ENCODE measurements around the gene LAMC1.
"Not testable (repeated sequence)": the region's sequence is repeated elsewhere in the genome, so short reads cannot be mapped to it uniquely, and the experiment has no call there.

LAMC1 gene

GRCh38 chr1:183148599-183148998 lies 125.4 kb downstream of the LAMC1 start:
- DNase-seq (ENCODE audit: low read depth in 3 of 3) = no peak

- DNase-seq (ENCODE audit: low read depth in 3 of 3) = no peak
These were observed 126.1 kb downstream of the LAMC1 start for GRCh38 chr1:183149273-183149672.

DNA sequence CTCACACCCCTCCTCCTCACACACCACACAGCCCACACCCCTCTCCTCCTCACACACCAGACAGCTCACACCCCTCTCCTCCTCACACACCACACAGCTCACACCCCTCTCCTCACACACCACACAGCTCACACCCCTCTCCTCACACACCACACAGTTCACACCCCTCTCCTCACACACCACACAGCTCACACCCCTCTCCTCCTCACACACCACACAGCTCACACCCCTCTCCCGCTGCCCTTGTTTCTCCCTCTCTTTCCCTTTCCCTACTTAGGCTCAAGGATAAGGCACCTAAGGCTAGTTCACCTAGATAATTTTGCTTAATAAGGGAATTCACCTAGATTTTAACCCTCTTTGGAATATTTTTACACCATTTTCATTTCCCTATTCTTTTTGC lies 126.8 kb downstream of the LAMC1 start:
- not testable (repeated sequence) for DNase-seq (ENCODE audit: low read depth in 3 of 3)

DNA sequence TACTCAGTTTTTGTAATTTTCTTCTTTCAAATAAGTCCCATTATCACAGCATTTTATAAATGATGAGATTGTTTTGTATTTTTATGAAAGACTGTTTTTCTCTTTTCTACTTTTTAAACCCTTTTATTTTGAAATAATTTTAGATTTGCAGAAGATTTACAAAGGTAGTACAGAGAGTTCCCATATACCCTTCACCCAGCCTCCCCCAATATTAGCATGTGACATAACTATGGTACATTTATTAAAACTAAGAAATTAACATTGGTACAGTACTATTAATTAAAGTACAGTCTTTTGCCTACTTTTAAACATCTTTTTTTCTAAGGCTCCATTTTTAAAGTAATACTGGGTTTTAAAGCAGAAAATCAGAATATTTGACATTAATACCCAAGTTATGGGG lies 127.2 kb downstream of the LAMC1 start:
- DNase-seq (ENCODE audit: low read depth in 3 of 3) = no peak

DNA sequence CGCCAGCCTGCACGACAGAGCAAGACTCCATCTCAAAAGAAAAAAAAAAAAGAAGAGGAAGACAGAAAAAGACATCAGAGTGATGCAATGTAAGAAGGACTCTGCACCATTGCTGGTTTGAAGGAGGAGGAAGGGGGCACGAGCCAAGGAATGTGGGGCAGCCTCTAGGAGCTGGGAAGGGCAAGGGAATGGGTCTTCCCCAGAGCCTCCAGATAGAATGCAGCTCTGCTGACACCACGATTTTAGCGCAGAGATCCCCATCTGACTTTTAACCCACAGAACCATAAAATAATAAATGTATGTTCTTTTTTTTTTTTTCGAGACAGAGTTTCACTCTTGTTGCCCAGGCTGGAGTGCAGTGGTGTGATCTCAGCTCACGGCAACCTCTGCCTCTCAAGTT lies 129.0 kb downstream of the LAMC1 start:
- DNase-seq (ENCODE audit: low read depth in 3 of 3) = no peak

- DNase-seq (ENCODE audit: low read depth in 3 of 3) = no peak
These were observed 132.7 kb downstream of the LAMC1 start for GRCh38 chr1:183155939-183156338.

- DNase-seq (ENCODE audit: low read depth in 3 of 3) = no peak
These were observed 136.7 kb downstream of the LAMC1 start for GRCh38 chr1:183159960-183160359.

- DNase-seq (ENCODE audit: low read depth in 3 of 3) = no peak
These were observed 138.2 kb downstream of the LAMC1 start for GRCh38 chr1:183161391-183161790.

GRCh38 chr1:183163316-183163715 lies 140.1 kb downstream of the LAMC1 start:
- DNase-seq (ENCODE audit: low read depth in 3 of 3) = no peak

DNA sequence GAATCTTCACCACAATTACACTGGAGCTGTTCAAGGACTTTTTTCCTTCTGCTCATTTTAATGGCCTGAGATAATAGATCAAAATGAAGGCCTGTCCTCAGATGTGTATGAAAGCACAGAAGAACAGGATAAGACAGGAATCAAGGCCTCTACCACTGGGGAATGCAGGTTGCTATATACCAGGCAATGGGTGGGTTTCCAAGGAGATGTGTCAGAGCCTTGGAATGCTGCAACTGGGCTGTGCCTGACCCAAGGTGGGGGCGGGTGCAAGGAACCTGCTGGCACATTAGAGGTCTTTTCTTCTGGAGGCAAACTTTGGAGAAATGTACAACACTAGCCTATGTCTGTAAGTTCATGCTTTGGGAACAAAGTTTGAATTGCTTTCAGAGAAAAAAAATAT lies 141.1 kb downstream of the LAMC1 start:
- no peak for DNase-seq (ENCODE audit: low read depth in 3 of 3)

- no peak for DNase-seq (ENCODE audit: low read depth in 3 of 3)
These were observed 141.7 kb downstream of the LAMC1 start for GRCh38 chr1:183164963-183165362.

DNA sequence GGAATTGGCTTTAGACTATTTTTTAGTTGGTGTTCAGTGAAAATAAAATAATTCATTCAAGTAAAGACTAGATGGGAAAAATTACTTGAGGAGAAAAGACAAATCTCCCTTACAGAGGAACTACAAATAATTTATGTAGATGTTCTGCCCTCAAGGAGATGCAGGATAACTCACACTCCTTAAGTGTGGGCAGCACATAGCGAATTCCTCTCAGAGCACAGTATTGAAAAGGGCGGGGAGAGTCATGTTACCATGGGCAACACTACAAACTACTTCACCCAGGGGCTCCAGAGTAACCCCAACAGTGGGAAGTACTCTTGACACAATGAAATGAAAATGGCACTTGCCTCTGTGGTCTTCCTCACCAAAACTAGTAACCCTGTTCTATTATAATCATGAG lies 142.2 kb downstream of the LAMC1 start:
- no peak for DNase-seq (ENCODE audit: low read depth in 3 of 3)

DNA sequence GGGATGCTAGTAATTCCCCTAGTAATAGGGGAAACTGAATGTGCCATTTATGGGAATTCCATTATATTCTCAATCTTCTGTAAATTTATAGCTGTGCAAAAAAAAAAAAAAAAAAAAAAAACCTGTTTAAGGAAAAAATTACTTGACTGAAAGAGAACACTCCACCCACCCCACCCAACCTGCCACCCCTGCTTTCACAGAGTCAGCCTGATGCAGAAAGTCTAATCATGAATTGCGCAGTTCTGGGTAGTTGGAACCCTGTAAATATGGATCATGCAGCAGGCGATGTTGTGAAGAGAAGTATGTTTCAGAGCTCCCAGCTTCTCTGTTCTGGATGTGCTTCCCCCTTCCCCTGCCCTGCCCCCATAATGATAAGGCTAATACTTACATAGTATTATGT lies 143.2 kb downstream of the LAMC1 start:
- no peak for DNase-seq (ENCODE audit: low read depth in 3 of 3)

DNA sequence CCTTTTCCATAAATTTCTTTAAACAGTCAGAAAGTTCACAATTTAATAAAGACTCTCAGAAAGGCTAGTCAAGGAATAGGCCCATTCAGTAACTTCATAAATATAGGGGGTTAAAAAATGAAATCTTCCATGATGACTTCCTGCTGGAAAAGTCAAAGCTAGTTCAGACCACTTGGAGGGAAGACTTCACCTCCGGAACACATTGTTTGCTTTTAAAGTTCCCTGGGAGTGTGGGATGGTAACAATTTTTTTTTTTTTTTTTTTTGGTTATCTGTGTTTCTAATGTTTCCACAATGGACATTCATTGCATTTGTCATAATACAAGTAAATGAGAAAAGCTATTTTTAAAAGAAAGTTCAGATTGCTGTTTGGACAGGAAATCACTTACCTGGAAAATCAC lies 144.5 kb downstream of the LAMC1 start:
- no peak for DNase-seq (ENCODE audit: low read depth in 3 of 3)

DNA sequence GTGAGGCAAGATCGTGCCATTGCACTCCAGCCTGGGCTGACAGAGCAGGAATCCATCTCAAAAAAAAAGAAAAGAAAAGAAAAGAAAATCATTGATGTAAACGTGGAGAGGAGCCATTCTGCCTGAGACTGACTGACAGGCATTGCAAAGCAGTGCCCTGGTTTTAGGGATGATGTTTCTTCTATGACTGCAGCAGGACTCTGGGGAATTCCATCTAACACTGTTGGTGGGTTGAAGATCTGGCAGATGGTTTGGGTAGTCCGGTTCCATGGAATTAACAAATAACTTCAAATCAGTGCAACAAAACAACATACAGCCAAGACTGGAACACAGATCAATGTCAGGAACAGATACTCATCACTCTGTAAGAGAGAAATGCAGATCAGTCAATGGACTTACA lies 145.1 kb downstream of the LAMC1 start:
- no peak for DNase-seq (ENCODE audit: low read depth in 3 of 3)

- DNase-seq (ENCODE audit: low read depth in 3 of 3) = no peak
These were observed 150.6 kb downstream of the LAMC1 start for GRCh38 chr1:183173828-183174227.

DNA sequence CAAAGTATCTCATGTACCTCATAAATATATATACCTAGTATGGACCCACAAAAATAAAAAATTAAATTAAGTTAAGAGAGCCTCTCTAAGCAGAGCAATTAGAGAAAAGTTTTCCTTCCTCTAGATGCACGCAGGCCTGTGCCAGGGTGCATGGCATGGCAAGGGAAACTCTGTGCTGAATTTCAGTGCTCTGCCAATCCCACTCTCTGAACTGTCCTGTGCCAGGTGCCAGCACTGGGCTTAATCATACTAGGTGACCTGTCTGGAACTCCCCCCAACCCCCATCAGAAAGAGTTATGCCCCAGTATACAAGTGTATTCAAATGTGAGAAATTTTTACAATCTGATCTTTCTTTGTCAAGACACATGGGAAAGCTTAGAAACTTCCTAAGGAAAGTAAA lies 152.4 kb downstream of the LAMC1 start:
- DNase-seq (ENCODE audit: low read depth in 3 of 3) = no peak

- DNase-seq (ENCODE audit: low read depth in 3 of 3) = no peak
These were observed 155.3 kb downstream of the LAMC1 start for GRCh38 chr1:183178545-183178944.

DNA sequence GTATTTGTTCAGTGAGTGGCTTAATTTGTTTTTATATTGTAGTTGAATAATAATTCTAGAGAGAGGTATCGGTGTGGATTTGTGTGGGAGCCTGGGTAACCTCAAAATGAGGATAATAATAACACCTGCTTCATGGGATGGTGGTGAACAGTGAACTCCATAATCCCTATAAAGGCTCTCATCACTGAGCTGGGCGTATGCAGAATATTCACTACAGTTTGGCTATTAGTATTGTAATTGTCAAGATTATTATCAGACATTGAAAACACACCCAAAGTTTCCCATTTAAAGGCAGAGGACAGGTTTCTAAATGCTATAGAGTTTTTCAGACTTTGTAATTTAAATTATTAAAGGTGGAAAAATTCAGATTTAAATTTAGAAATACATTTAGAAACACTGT lies 155.8 kb downstream of the LAMC1 start:
- DNase-seq (ENCODE audit: low read depth in 3 of 3) = no peak

DNA sequence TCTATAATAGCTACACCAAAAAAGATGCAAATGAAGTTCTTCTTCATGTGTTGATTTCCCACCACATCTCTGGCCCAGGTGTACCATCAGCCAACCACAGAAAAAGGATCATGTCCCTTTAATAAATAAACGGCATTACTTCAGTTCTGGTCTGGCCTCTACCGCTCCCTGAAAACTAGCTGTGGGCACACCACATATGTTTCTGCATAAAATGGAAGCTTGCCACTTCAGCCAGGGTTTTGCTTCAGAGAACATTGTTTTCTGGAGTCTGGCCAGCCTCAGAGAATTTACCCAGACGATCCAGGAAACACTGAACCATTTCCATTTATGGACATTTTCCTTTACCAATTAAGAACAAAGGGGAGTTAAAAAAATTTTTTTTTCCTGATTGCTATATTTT lies 157.0 kb downstream of the LAMC1 start:
- no peak for DNase-seq (ENCODE audit: low read depth in 3 of 3)

GRCh38 chr1:183180634-183181056 lies 157.4 kb downstream of the LAMC1 start:
- DNase-seq (ENCODE audit: low read depth in 3 of 3) = no peak

DNA sequence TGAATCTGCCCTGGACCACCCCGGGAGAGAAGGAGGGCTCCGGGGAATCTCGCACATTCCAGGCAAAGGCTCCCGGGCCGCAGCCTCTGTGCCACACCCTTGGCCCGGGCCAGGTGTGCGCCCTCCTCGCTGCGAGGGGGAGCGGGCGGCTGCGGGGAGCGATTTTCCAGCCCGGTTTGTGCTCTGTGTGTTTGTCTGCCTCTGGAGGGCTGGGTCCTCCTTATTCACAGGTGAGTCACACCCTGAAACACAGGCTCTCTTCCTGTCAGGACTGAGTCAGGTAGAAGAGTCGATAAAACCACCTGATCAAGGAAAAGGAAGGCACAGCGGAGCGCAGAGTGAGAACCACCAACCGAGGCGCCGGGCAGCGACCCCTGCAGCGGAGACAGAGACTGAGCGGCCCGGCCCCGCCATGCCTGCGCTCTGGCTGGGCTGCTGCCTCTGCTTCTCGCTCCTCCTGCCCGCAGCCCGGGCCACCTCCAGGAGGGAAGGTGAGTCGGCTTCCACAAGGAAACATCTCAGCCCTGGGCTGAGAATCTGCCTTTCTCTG lies 162.8 kb downstream of the LAMC1 start, which contains the start of gene LAMC2:
TSS of gene LAMC2 (plus strand) at position 324 of the 550 bp plus-strand sequence. CDS start at position 413, 89 bp downstream.
- no peak for DNase-seq (ENCODE audit: low read depth in 3 of 3)

- DNase-seq (ENCODE audit: low read depth in 3 of 3) = no peak
These were observed 163.6 kb downstream of the LAMC1 start for GRCh38 chr1:183186841-183187240.

DNA sequence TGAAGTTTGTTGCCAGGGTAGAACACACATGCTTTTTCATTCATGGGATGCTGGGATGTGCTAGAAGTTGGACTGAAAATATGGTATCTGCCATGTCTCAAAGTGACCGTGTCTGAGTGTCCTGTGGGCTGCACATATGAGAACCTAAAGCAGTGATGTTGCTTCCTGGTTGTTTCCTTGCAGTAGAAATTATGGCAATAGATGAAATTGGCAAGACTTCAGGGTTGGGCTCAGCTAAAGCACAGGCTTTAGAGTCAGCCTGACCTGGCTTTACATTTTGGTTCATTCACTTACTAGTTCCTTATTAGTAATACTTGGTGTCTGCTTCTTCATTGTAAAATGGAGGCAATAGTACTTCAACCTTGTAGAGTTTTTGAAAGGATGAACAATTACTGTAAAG lies 165.0 kb downstream of the LAMC1 start:
- DNase-seq (ENCODE audit: low read depth in 3 of 3) = no peak

All from stimulated activated CD4-positive, alpha-beta T cell treated with anti-CD3 and anti-CD28 coated beads, TNF-alpha, amount 100 ng/mL, for 4 hours (primary cell).